DMS79 (cell line): ENCODE measurements around the gene PRRX2.

Experiments used
- DNase-seq: peaks from one replicate; lab custom pipeline; 2025; lab: John Stamatoyannopoulos, UW

PRRX2 gene

DNA sequence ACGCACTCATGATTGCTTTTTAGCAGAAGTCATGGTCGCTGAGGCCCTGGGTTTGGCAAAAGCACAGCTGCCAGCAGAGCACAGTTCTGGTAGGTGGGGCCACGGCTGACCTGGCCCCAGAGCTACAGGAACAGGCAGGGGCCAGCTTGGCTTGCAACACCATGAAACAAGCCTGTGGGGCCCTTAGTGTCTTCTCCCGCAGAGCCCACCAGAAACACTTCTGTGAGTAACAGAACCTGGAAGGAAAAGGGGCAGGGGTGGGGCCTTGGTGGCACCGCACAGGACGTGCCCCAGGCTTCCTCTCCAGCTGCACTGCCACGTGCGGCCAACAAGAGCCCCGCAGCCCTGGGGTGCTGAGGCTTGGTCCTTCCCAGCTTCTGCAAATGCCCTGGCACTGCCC is 28.3 kb upstream of the PRRX2 start:
- no peak for DNase-seq

DNA sequence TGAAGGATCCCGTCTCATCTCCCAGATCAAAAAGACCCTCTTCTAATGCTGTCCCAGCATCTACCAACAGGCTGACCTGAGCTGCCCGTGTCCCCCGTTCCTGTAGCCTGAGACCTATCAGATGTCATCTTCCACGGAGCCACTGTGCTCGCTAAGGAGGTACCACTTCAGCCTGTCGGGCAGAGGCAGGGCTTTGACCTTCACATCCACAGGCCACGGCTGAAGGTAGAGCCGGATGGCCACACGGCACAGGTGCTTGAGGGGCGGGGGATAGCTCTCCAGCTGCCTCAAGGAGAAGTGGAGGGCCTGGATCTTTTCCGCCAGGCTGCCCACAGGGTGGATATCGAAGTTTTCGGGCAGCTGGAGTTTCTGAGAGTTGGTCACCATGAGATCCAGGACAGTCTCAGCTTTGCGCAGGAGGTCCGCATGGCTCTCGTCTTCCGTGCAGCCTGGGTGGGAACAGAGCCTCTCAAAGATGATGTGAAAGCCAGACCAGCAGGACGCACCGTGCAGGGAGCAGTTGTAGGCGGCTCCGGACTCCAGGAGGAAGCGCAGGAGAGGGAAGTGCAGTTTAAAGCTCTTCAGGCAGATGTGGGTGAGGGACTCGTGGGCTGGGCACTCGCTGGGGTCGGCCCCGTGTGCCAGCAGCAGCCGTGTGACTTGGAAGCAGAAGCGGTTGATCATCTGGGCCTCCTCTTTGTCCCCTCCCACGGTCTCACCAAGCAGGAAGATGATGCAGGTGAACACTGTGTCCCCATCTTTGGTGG is 27.6 kb upstream of the PRRX2 start:
- no peak for DNase-seq

DNA sequence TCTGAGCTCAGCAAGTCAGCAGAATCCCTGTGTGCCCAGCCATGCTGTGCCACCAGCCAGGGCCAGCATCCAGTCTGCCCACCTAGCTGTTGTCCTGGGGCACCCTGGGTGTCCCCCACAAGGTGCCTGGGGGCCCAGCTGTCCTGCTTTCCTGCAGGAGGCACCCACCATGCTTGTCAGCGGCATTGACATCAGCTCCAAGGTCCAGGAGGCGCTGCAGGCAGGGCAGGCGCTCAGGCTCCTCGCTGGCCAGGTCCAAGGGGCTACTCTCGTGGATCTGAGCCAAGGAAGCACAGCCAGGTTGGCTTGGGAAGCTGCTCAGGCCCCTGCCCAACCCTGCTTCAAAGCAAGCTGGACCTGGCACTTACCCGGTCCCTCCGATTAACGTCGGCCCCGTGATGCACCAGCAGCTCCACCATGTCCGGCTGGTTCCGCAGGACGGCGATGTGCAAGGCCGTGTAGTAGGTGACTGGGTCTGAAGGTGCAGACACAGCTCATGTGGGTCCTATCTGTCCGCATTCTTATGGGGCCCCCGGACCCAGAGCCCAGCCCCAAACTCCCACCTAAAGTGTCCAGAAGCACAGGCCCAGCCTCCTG is 26.3 kb upstream of the PRRX2 start:
- no peak for DNase-seq

DNA sequence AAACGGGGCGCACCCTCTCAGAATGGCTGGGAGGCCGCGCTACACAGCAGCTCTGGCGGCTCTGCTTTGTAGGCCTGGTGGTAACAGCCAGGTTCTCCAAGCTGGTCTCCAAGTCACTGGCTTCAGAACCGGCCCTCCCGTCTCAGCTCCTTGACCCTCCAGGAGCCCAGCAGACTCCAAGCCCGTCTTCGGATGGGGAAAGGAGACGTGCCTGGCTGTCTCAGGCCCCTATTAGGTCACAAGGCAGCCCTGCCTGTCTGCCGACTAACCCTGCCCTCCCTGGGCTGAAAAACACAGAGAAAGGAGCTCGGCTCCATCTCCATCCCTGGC is 25.7 kb upstream of the PRRX2 start:
- no peak for DNase-seq

DNA sequence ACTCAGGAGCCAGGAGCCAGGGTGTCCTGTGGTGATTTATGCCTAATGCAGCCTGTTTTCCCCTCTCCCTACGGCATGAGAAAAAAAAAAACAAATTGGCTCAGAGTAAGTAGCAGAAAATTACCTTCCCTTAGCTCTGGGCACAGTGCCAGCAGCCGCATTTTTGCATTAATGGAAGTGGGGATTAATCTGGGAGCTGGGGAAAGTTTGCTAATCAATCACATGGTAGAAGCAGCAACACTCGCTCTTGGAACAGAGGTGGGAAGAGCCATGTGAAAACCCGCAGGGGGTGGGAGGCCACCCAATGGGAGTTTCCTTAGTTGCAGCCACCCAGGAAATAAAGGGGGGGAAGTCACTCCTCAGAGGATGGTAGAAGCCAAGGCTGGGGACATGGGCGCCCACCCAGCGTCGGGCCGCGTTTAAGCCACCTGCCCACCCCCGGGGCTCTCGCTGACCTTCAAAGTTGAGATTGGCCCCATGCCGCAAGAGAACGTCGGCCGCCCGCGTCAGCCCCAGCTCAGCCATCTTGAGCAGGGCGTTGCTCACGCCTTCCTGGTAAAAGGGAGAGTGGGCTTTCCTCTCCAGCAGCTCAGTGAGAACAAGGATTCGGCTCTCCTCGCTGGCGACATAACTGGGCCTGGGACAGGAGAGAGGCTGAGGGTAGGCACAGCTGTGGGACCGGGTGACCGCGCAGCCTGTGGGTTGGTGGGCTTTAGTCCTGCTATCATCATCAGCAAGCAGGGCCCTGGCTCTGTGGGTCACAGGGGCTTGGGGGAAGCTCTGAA is 25.2 kb upstream of the PRRX2 start:
- peak; percentile 72 for DNase-seq

DNA sequence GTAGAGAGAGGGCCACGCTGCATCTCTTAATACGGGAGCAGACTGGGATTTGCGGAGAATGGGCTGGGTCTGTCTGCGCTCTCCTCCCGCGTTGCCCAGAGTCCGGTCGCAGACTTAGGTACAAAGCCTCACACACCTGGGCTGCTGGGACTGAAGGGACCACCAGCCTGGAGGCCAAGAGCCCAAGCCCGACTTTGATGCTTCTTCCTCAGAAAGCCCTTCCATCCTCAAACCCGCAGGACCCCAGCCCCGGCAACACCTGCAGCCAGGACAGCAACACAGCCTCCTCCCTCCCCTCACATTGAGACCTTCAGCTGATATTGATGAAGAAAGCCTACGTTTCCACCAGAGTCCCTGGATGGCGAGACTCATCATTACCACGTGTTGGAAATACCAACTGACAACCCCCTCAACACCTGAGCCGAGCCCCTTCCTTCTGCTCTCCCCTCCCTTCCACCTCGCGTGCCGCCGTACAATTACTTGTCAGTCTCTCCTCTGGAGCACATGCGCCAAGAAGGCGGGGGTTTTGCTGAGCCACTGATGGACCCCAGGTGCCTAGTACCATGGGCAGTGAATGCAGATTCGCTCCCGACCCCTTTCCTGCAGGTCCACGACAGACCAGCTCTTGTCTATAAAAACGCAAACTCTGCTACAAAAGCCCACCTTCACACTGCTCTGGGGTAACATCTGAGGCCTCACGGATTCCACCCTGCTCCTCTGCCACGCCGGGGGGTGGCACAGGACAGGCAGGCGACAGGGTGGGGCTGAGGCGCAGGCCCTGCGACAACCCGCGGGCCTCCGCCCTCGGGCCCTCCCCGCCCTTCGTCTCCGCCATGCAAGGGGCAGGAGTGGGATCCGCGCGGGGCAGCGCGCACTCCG is 24.3 kb upstream of the PRRX2 start:
- DNase-seq = no peak

DNA sequence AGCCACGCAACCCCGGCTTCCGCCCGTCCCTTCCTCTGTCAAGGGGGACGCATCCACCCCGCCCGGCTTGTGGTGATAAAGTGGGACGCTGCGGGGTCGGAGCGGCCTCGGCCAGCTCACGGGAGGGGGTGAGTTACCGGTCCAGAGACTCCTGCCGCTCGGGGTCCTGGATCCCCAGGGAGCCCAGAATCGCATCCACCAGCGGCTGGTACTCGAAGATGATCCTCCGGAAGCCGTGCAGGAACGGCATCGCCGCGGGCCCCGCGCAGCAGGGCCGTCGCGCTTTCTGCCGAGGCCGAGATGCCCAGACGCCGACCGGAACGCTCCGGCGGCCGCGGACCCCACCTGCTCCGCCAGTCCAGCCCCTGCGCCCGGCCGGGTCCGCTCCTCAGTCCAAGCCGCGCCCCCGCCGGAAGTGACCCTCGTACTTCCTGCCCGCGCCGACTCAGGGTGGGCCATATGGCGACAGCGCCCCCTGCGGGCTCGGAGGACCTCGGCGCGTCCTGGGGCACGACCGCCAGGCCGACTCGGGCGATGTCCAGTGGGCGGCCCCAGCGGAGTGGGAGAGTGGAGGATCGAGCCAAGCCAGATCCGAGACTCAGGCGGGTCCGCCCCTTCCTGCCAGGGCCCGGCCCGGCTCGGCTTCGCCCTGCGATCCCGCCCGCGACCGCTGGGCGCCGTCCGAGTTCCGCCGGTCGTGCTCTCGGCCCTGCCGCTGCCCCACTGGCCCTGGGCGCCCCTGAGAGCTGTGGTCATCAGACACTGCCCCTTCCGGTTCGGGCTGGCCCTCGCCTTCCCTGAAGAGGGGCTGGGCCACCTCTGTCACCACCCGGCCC is 23.5 kb upstream of the PRRX2 start, which contains the start of gene ASB6:
ASB6 (minus strand) TSS at position 402 of the 836 bp plus-strand sequence; CDS start at position 250, 152 bp downstream.
- peak; percentile 71 for DNase-seq

DNA sequence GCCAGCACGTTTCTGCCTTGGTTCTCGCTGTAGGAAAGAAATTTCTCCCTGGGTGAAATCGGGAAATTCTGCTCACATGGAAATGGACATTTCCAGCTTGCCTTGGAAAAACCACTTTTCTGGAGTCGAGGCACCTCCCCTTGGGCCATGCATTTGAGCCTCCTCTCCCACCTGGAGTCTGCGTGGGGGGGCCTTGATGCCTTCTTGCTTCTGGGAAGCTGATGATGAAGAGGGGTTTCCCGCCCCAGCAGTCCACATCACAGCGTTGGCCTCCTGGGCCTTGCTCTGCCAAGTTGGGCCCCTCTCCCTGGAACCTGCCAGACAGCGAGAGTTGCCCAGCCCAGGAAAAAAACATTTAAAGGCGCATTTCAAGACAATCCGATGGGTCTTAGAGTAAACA is 21.7 kb upstream of the PRRX2 start:
- DNase-seq = no peak

DNA sequence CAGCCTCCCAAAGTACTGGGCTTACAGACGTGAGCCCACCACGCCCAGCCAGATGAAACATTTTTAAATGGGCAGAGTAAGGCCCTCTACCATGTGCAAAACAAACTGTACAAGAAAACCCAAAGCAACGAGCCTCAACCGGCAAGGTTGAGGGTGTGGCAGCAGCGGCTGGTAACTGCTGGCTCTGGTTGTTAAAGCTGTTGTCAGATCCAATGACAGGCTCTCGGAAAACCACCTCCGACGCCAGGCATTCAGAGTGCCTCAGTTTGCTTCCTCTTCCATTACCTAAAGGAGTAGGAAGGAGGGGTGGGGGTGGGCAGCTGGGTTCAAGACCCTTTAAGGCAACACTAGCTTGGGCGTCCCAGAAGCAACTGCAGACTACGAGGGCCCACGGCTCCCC is 21.1 kb upstream of the PRRX2 start:
- no peak for DNase-seq

DNA sequence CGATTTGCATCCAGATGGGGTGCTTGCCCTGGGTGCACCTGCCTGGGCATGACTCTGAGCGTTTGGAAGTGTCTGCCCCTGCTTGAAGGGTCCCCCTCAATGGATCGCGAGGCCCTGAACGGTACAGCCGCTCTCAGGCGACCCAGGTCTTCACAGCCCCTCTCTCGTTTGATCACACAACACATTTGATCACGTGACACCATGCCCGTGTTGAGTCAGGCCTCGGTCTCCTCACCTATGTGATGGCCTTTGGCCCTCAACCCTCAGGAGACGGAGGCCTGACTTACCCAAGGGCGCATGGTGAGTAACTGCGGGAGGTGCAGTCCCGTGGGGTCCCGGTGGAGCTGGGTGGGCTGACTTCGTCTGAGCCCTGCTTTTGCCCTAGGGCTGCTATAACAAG is 20.5 kb upstream of the PRRX2 start:
- DNase-seq = no peak

DNA sequence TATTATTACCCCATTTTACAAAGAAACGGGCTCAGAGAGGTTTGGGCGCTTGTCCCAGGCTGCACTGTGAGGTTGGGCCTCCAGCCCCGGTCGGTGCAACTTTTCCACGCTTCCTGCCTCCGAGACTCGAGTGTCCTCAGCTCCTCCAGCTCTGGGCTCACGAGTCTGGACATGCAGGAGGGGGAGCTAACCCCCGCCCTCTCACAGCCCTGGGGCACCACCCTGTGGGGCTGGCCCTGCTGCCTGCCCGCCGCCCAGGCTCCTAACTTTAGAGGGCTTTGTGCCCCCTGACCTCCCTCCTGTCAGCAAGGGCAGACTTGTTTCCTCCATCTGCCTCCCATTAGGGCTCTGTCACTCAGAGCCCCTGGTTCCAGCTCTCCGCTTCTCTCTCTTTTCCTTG is 19.2 kb upstream of the PRRX2 start:
- no peak for DNase-seq

DNA sequence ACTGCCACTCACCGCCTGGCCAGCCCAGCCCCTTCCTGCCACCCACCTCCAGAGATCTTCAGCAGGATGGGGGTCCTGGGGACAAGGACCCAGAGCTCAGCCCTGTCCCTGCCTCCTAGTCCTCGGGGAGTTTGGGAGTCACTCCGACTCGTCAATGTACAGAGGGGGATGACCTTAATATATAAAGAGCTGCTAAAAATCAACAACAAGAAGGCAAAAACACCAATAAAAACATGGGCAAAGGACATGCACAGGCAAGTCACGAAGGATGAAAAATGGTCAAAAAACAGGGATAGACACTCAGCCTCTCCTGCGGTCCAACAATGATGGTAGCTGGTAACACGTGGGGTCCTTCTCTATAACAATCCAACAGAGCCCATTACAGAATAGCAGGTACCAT is 18.8 kb upstream of the PRRX2 start:
- no peak for DNase-seq

DNA sequence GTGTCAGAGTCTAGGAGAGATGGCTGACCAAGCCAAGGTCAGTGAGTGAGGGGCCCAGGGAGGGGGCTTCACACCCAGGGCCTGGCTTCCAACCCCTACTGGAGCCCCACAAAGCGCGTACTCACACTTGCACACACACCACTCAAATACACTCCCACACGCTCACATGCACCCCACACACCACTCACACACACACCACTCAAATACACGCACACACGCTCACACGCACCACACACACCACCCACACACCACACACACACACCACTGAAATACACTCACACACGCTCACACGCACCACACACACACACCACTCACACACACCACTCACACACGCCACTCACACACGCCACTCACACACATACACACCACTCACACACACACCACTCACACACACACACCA is 17.8 kb upstream of the PRRX2 start:
- DNase-seq = no peak

DNA sequence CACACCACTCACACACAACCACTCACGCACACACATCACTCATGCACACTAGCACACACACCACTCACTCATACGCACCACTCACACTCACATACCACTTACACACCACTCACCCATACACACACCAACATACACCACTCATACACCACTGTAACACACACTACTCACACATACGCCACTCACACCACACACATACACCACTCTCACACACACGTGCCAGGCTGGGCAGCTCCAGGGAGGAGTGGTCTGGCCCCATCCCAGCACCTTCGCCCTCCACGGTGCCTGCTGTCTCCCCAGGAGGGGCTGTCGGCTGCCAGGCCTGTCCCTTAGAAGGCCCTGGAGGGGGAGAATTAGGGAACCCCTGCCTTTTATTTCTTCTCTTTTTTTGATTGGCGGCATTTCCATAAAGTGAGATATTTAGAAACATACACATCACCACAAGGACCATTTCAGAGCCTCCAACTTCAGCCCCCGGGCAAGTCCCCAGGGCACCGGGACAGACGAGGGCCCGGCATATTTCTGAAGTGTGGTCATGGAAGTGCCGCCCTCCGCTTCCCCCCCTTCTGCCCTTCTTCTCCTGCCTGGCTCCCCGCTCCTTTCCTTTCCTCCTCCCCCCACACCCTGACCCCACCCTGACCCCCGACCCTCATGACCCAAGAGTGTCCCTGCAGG is 17.2 kb upstream of the PRRX2 start:
- DNase-seq = no peak

DNA sequence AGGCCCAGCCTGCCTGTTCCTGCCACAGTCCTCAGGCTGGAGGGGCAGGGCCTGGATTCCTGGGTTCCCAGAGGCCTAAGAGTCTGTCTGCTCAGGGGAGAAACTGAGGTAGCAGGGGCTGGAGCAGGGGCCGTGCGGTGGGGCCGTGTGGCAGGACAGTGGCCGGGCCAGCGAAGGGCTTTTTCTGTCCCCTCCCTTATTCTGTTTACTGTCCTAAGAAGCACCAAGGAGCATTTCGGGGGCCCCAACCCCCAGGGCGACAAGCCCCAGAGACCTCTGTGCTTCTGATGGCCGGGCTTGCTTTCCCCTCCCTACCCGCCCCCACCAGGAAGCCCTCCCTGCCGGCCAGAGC is 16.7 kb upstream of the PRRX2 start:
- no peak for DNase-seq

DNA sequence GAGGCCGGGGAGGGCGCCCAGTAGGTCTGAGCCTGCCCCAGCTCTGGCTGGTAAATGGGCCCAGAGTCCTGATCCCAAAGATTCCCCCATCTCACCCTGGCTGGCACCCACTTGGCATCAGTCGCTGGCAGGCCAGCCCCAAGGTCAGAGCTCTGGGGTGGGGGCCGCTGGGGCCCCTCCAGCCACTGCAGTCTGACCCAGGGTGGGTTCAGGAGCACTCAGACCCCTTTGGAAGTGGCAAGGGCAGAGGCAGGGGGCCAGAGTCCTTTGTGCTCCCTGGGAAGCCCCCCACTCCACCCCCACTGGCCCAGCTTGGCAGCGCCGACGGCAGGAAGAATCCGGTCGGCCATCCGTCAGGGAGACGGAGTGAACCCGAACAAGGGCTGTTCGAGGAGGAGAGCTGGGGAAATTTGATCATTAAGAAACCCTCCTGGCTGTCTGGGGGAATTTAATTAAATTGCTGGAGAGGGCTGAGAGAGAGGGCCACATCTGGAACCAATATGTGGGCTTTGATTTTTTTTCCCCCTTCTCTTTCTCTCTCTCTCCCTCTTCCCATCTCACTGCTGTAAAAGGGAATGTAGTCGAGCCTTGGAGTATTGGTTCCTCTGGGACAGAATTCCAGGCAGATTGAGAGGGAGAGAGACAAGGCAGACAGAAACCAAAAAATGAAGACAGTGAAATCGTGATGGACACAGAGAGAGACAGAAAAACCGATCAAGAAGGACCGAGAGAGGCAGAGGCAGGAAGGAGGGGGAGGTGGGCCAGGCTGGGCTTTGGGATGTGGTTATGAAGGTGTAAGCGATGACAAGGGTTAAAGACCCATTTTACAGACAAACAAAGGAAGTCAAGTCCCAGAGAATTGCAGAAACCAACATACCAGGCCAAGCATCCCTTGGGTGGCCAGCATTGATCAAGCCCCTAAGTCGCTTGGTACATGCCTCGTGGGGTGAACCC is 15.4 kb upstream of the PRRX2 start:
- no peak for DNase-seq

DNA sequence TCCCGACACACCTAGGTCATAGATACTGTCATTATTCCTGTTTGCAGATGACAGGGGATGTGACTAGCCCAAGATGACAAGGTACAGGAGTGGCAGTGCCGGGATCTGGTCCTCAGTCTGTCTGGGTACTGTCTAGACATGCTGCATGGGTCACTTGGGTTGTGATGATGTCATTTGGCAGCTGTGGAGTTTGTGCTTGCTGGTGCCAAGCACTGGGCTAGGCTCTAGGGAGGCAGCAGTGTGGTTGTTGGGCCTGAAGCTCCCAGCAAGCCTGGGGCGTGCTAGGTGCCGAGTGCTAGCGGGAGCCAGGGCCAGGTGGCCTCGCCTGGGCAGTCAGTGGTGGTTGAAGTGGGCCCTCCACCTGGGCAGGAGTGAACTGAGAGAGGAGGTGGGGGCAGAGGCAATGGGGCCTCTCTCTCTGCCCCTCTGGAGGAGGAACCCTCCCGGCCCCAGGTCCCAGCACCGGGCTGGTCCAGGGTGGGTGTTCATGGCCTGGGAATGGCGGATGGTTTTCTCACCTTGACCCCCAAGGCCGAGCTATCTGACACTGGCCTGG is 14.7 kb upstream of the PRRX2 start:
- DNase-seq = no peak

DNA sequence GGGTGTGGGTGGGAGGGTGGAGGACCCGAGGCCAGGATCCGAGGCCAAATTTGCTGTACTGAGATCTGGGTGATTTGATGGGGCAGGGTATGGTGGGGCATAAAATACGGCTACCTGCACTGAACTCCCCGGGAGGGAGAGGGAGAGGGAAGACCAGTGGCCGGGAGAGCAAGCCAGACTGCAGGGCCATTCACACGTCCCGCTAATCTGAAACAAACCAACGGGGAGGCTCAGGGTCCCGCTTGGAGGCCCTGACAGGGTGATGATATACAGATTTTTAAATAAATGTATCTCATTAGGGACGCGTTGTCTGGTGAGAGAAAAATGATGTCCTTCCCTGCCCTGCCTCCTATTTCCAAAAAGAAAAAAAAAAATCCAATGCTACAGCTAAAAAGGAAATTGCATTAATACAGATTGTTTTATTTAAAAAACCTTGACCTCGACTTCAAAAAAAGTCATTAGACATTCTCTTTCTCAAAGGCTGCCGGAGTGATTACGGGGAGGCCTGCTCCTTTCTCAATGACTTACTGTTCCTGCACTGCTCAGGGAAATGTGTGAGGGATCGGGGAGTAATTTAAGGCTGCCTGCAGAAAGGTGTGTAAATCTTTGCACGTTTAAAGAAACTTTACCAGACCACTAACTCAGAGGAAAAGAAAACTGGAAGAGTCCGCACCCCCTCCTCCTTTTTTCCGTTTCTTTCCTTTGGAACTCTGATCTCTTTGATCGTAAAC is 11.5 kb upstream of the PRRX2 start:
- DNase-seq = no peak

DNA sequence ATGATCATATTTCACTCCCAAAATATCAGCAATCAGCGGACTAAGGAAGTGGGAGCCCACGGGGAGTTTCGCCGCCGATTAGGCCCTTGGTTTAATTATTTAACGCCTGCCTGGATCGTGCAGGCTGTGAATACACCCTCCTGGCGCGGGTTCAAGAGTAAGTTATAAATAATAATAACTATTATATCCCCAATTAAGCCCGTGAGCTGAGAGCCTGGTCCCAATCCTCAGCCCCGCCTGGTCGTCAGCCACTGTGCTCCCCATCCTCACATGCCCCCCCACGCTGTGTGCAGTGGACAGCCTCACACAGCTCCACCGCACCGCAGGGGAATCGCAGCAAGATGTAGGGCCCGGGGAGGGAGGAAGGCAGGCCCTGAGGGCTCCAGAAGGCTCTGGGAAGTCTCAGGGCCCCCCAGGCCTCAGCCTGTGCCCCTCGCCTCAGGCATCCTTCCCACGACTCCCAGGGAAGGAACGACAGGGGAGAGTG is 10.8 kb upstream of the PRRX2 start:
- no peak for DNase-seq
